Hindlimb muscle (tissue), 1 donor: Measurements from ENCODE around the gene TUBGCP2. TPM values are rescaled to one million over a fixed set of nuclear protein-coding genes. Genes with fewer than 3 reads are reported as not detected.
"Not testable (repeated sequence)": the region's sequence is repeated elsewhere in the genome, so short reads cannot be mapped to it uniquely, and the experiment has no call there.

Experiments used
- DNase-seq: peaks from one replicate; pipeline ENCODE4 v3.0.0-alpha.2; 2013
- polyA plus RNA-seq: library from polyadenylated mRNA; unstranded; fragments of 120-200 nt; gene quantifications from one replicate; pipeline ENCODE4 v1.2.1, GENCODE V29; 2013; ENCODE audit not compliant: insufficient read length

Gene TUBGCP2
- polyA plus RNA-seq, 1 donor: 50.3 TPM

GRCh38 chr10:133277277-133277992, 31.2 kb downstream of the TUBGCP2 start:
- DNase-seq: no peak

GRCh38 chr10:133276435-133277201, 32.1 kb downstream of the TUBGCP2 start, which contains the start of gene ADAM8:
TSS of gene ADAM8 (minus strand) at chr10:133276868. CDS start at chr10:133276817, 51 bp downstream.
- no peak for DNase-seq

GRCh38 chr10:133276100-133276434, 32.6 kb downstream of the TUBGCP2 start:
- no peak for DNase-seq

GRCh38 chr10:133275684-133276092, 33.0 kb downstream of the TUBGCP2 start:
- no peak for DNase-seq

GRCh38 chr10:133274751-133275683, 33.7 kb downstream of the TUBGCP2 start:
- no peak for DNase-seq

GRCh38 chr10:133273534-133274143, 35.0 kb downstream of the TUBGCP2 start:
- DNase-seq: no peak

- no peak for DNase-seq
Measured at GRCh38 chr10:133272964-133273420, 35.7 kb downstream of the TUBGCP2 start.

GRCh38 chr10:133272301-133272963, 36.2 kb downstream of the TUBGCP2 start:
- no peak for DNase-seq

GRCh38 chr10:133271521-133272300, 37.0 kb downstream of the TUBGCP2 start:
- DNase-seq: no peak

- DNase-seq: no peak
Measured at GRCh38 chr10:133270773-133271297, 37.8 kb downstream of the TUBGCP2 start.

- no peak for DNase-seq
Measured at GRCh38 chr10:133270204-133270603, 38.5 kb downstream of the TUBGCP2 start.

- DNase-seq: no peak
Measured at GRCh38 chr10:133269367-133269766, 39.3 kb downstream of the TUBGCP2 start.

- DNase-seq: no peak
Measured at GRCh38 chr10:133268532-133268931, 40.1 kb downstream of the TUBGCP2 start.

- no peak for DNase-seq
Measured at GRCh38 chr10:133267829-133268228, 40.8 kb downstream of the TUBGCP2 start.

GRCh38 chr10:133267293-133267692, 41.4 kb downstream of the TUBGCP2 start:
- DNase-seq: no peak

- DNase-seq: no peak
Measured at GRCh38 chr10:133266056-133266795, 42.4 kb downstream of the TUBGCP2 start.

GRCh38 chr10:133265052-133265451, 43.6 kb downstream of the TUBGCP2 start:
- not testable (repeated sequence) for DNase-seq

- DNase-seq: no peak
Measured at GRCh38 chr10:133264461-133264860, 44.2 kb downstream of the TUBGCP2 start.

- DNase-seq: no peak
Measured at GRCh38 chr10:133263674-133264073, 45.0 kb downstream of the TUBGCP2 start.

GRCh38 chr10:133262696-133263095, 46.0 kb downstream of the TUBGCP2 start:
- no peak for DNase-seq
